ENCODE measurements around the gene TRABD2B. TPM values are rescaled to one million over a fixed set of nuclear protein-coding genes. Genes with fewer than 3 reads are reported as not detected.

TRABD2B gene
- total and polyA plus RNA-seq, 4 donors, result 0.28 to 2.6 (median 1.3) TPM

DNA sequence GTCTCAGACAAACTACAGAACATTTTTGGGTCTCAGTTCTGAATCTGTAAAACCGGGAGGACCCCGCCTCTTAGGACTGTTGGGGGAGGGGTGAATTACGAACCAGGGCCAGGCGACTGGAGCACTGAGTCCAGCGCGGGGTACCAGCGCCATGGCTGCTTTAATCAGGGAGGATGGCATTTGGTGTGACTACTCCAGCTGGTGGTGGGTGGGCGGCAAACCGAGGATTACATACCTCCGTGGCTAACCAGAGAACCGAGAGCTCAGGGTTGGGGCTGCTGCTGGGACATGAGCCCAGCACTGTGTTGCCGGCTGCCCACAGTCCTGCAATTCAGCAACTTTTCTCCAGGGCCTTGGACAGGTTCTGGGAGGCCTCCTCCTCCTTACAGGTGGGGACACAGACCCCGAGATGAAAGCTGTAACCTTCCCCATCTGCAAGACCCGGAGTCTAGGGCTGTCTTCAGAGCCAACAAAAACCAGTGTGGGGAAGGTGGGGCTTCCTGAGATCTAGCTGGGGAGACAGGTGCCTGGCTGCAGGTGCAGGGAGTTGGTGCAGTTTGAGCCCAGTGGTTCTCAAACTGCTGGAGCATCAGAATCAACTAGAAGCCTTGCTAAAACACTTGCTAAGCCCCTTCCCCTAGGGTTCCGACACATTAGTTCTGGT lies 285.9 kb downstream of the TRABD2B start:
- Histone ChIP-seq H3K4me1 (ENCODE audit: control insufficient read depth in 4 of 4, insufficient read depth in 4 of 4, low read length in 3 of 4) (peaks cover 9 to 23% (median 15%) of the 10 kb centered on the region in 4 donors), H3K9me3 (ENCODE audit: control insufficient read depth in 4 of 4, low read length in 3 of 4) (no peaks in the 10 kb centered on the region), H3K27ac (ENCODE audit: low read depth in 1 of 2, low read length in 2 of 2) (no peak overlapping the region), H3K27me3 (ENCODE audit: control insufficient read depth in 4 of 4, insufficient read depth in 4 of 4, low read length in 3 of 4) (peaks cover 3 to 17% (median 8%) of the 10 kb centered on the region in 4 donors), H3K36me3 (ENCODE audit: control insufficient read depth in 4 of 4, insufficient read depth in 3 of 4, low read depth in 1 of 4, low read length in 3 of 4) (no peaks in the 10 kb centered on the region), H3K9ac (ENCODE audit: low read depth in 1 of 2, low read length in 2 of 2) (no peak overlapping the region), H3K4me3 (ENCODE audit: low read depth in 1 of 3, low read length in 3 of 3) (no peak overlapping the region)
- TF ChIP-seq RXRA (IDR thresholded peaks at IDR 0.05), result no peak
- TF ChIP-seq HNF4G (IDR thresholded peaks at IDR 0.05), result no peak
- TF ChIP-seq YY1 (IDR thresholded peaks at IDR 0.05), result no peak
- no peak for TF ChIP-seq FOXA2 (IDR thresholded peaks at IDR 0.05)
- TF ChIP-seq, protein P1, sequence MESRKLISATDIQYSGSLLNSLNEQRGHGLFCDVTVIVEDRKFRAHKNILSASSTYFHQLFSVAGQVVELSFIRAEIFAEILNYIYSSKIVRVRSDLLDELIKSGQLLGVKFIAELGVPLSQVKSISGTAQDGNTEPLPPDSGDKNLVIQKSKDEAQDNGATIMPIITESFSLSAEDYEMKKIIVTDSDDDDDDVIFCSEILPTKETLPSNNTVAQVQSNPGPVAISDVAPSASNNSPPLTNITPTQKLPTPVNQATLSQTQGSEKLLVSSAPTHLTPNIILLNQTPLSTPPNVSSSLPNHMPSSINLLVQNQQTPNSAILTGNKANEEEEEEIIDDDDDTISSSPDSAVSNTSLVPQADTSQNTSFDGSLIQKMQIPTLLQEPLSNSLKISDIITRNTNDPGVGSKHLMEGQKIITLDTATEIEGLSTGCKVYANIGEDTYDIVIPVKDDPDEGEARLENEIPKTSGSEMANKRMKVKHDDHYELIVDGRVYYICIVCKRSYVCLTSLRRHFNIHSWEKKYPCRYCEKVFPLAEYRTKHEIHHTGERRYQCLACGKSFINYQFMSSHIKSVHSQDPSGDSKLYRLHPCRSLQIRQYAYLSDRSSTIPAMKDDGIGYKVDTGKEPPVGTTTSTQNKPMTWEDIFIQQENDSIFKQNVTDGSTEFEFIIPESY (IDR thresholded peaks at IDR 0.05), result no peak
- TF ChIP-seq GABPA (IDR thresholded peaks at IDR 0.05 in 1 of 2, conservative IDR thresholded peaks at IDR 0.05 in 1 of 2), result no peak
- TF ChIP-seq JUND (IDR thresholded peaks at IDR 0.05), result no peak
- DNase-seq (ENCODE audit: low spot score), result no peak
- WGBS, result 57% methylated on average over 15 of the region's 15 CpGs

Other genes with a start within 250 kb of the TRABD2B start
- 1 to 10 TPM; 5.7 to 6.5 TPM for gene SLC5A9, start 225.3 kb upstream of the TRABD2B start, total RNA-seq
- gene SLC5A9, start 225.3 kb upstream of the TRABD2B start, polyA plus RNA-seq, result 1 to 10 TPM in 1 of 2 donors, under 1 TPM in 1; 0.78 to 6.3 TPM